Hepatocyte (in vitro differentiated cells): Measurements from ENCODE around the gene TMEM145. TPM values are rescaled to one million over a fixed set of nuclear protein-coding genes. Genes with fewer than 3 reads are reported as not detected.
A peak's percentile ranks its signal among the peaks of the same experiment; 100 is the strongest.

Experiments
- DNase-seq: peaks from one replicate; pipeline ENCODE4 v3.0.0-alpha.2; 2016; ENCODE audit warnings: low spot score
- H2AFZ ChIP-seq: fragments of 200-600 bp; sonication (generic); 2 replicates; pipeline ENCODE4 v1.6.0; 2016; ENCODE audit warnings: antibody characterized with exemption, mild to moderate bottlenecking
- H3K27ac ChIP-seq: fragments of 200-600 bp; sonication (generic); 2 replicates; pipeline ENCODE4 v1.5.1; 2016; ENCODE audit warnings: mild to moderate bottlenecking
- H3K27me3 ChIP-seq: fragments of 200-600 bp; sonication (generic); 2 replicates; pipeline ENCODE4 v1.6.1; 2016
- H3K36me3 ChIP-seq: fragments of 200-600 bp; sonication (generic); replicated peaks from 2 replicates; pipeline ENCODE4 v1.5.1; 2016; ENCODE audit warnings: low read depth; ENCODE audit not compliant: insufficient read depth
- H3K4me1 ChIP-seq: fragments of 200-600 bp; sonication (generic); 2 replicates; pipeline ENCODE4 v1.5.1; 2016; ENCODE audit warnings: mild to moderate bottlenecking, moderate library complexity; ENCODE audit not compliant: insufficient read depth
- H3K4me2 ChIP-seq: fragments of 200-600 bp; sonication (generic); 2 replicates; pipeline ENCODE4 v1.6.0; 2016
- H3K4me3 ChIP-seq: fragments of 200-600 bp; sonication (generic); 2 replicates; pipeline ENCODE4 v1.5.1; 2016; ENCODE audit warnings: mild to moderate bottlenecking
- H3K79me2 ChIP-seq: fragments of 200-600 bp; sonication (generic); 2 replicates; pipeline ENCODE4 v1.6.0; 2017; ENCODE audit warnings: mild to moderate bottlenecking
- H3K9me2 ChIP-seq: fragments of 200-600 bp; sonication (generic); replicated peaks from 2 replicates; pipeline ENCODE4 v1.6.0; 2017; ENCODE audit warnings: mild to moderate bottlenecking; ENCODE audit not compliant: insufficient read depth
- H3K9me3 ChIP-seq: fragments of 200-600 bp; sonication (generic); 2 replicates; pipeline ENCODE4 v1.5.1; 2016; ENCODE audit warnings: low read depth, mild to moderate bottlenecking
- H4K20me1 ChIP-seq: fragments of 200-600 bp; sonication (generic); 2 replicates; pipeline ENCODE4 v1.6.0; 2016; ENCODE audit warnings: mild to moderate bottlenecking; ENCODE audit not compliant: insufficient read depth, poor library complexity, severe bottlenecking
- EZH2 ChIP-seq: fragments of 200-600 bp; sonication (generic); IDR thresholded peaks from 2 replicates; pipeline ENCODE4 v1.6.1; 2016; ENCODE audit warnings: antibody characterized with exemption, mild to moderate bottlenecking, borderline replicate concordance
- EZH2phosphoT487 ChIP-seq: fragments of 200-600 bp; sonication (generic); IDR thresholded peaks from one replicate; pipeline ENCODE4 v1.6.1; 2018; ENCODE audit warnings: antibody characterized with exemption, mild to moderate bottlenecking, low read depth, moderate library complexity; ENCODE audit not compliant: unreplicated experiment, severe bottlenecking
- WGBS: methylation state at CpG from one replicate; pipeline ENCODE4 v1.1.6; 2016; ENCODE audit warnings: low lambda C conversion rate; ENCODE audit errors: missing lambda C conversion rate; 5-methylcytosine and 5-hydroxymethylcytosine counted together
- polyA plus RNA-seq: library from polyadenylated mRNA; unstranded; fragments of >200 nt; fragmentation: Nextera tagmentation; extraction: Ambion mirVana; gene quantifications from 2 replicates; pipeline ENCODE4 v1.2.1, GENCODE V29; 2016
- total RNA-seq: library from RNA; depleted of rRNA; stranded (reverse); fragments of >200 nt; gene quantifications from 2 replicates; pipeline ENCODE4 v1.2.3, GENCODE V29; 2014
- TF ChIP-seq, protein P1 (sequence below): fragments of 200-600 bp; sonication (generic); IDR thresholded peaks from 2 replicates; pipeline ENCODE4 v1.5.1; 2016; ENCODE audit warnings: antibody characterized with exemption, mild to moderate bottlenecking; ENCODE audit not compliant: poor library complexity

TMEM145 gene
- total and polyA plus RNA-seq, 2 experiments from 2014 or later: 0.40 TPM; not detected in 1

DNA sequence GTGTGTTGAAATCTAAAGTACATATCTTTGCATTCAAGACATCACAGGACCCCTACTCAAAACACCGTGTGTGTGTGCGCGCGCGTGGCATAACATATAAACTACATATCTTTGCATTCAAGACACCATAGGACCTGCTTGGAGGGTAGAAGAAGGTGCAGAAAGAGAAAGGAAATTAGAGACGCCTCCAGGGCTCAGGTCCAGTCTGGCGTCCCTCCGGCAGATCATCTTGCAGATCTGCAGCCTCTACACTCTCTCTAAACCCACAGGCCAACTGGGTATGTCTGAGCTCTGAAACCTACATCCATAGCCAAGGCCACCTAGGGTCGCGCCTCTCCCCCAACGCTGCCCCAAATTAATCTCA lies 10.0 kb upstream of the TMEM145 start:
- peaks cover 21% of the 10 kb centered on the region for H3K79me2 ChIP-seq
- no peaks in the 10 kb centered on the region for H3K36me3 ChIP-seq
- no peaks in the 10 kb centered on the region for H3K9me3 ChIP-seq
- no peaks in the 10 kb centered on the region for H4K20me1 ChIP-seq
- H3K27me3 ChIP-seq: no peaks in the 10 kb centered on the region
- peak overlapping the region; percentile 97 for H3K4me2 ChIP-seq
- TF ChIP-seq, protein P1, sequence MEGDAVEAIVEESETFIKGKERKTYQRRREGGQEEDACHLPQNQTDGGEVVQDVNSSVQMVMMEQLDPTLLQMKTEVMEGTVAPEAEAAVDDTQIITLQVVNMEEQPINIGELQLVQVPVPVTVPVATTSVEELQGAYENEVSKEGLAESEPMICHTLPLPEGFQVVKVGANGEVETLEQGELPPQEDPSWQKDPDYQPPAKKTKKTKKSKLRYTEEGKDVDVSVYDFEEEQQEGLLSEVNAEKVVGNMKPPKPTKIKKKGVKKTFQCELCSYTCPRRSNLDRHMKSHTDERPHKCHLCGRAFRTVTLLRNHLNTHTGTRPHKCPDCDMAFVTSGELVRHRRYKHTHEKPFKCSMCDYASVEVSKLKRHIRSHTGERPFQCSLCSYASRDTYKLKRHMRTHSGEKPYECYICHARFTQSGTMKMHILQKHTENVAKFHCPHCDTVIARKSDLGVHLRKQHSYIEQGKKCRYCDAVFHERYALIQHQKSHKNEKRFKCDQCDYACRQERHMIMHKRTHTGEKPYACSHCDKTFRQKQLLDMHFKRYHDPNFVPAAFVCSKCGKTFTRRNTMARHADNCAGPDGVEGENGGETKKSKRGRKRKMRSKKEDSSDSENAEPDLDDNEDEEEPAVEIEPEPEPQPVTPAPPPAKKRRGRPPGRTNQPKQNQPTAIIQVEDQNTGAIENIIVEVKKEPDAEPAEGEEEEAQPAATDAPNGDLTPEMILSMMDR: no peak
- no peak for TF ChIP-seq EZH2
- no peak for TF ChIP-seq EZH2phosphoT487
- peak overlapping the region; percentile 66 for H2AFZ ChIP-seq
- no peak overlapping the region for H3K4me3 ChIP-seq
- 71% methylated on average over 11 of the region's 11 CpGs for WGBS
- no peaks in the 10 kb centered on the region for H3K9me2 ChIP-seq
- H3K27ac ChIP-seq: peak overlapping the region; percentile 59
- H3K4me1 ChIP-seq: peaks cover 9% of the 10 kb centered on the region
- no peak for DNase-seq

DNA sequence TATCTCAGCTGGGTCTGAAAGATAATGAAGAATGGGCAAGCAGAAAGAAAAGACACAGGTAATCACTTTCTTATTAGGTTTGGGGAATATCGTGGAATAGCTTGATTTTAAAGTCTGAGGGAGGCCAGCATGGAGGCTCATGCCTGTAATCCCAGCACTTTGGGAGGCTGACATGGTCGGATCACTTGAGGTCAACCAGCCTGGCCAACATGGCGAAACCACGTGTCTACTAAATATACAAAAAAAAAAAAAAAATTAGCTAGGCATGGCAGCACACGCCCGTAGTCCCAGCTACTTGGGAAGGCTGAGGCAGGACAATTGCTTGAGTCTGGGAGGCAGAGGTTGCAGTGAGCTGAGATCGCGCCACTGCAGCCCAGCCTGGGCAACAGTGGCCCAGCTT lies 9.2 kb upstream of the TMEM145 start:
- WGBS: 94% methylated on average over 8 of the region's 8 CpGs
- H3K9me2 ChIP-seq: no peaks in the 10 kb centered on the region
- no peaks in the 10 kb centered on the region for H4K20me1 ChIP-seq
- H3K27me3 ChIP-seq: no peaks in the 10 kb centered on the region
- no peak overlapping the region for H3K27ac ChIP-seq
- H2AFZ ChIP-seq: no peak overlapping the region
- no peaks in the 10 kb centered on the region for H3K36me3 ChIP-seq
- H3K79me2 ChIP-seq: peaks cover 21% of the 10 kb centered on the region
- DNase-seq: no peak
- TF ChIP-seq, protein P1: no peak
- no peak for TF ChIP-seq EZH2
- TF ChIP-seq EZH2phosphoT487: no peak
- H3K4me1 ChIP-seq: peaks cover 9% of the 10 kb centered on the region
- no peak overlapping the region for H3K4me3 ChIP-seq
- no peak overlapping the region for H3K4me2 ChIP-seq
- no peaks in the 10 kb centered on the region for H3K9me3 ChIP-seq

DNA sequence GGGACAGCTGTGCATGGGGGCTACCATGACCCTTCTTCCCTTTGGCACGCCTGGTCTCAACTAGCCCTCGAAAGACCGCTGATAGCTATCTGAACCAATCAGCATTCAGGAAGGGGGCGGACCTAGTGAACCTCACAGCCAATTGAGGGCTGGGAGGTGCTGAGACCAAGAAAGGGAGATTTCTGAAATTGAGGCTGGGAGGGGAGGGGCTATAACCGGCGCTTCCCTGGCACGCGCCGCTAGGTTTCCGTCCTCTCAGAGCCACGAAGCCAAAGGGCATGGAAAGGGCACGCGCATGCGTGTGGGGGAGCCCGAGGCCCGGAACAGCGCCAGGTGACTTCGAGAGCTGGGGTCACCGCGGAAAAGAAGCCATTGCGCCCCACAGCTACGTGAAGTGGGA lies 6.5 kb upstream of the TMEM145 start:
- WGBS: 96% methylated on average over 22 of the region's 22 CpGs
- H3K4me3 ChIP-seq: no peak overlapping the region
- TF ChIP-seq EZH2: no peak
- TF ChIP-seq EZH2phosphoT487: no peak
- TF ChIP-seq, protein P1: no peak
- no peaks in the 10 kb centered on the region for H3K36me3 ChIP-seq
- H3K4me1 ChIP-seq: peaks cover 4% of the 10 kb centered on the region
- H3K79me2 ChIP-seq: peaks cover 1% of the 10 kb centered on the region
- H4K20me1 ChIP-seq: no peaks in the 10 kb centered on the region
- no peaks in the 10 kb centered on the region for H3K9me3 ChIP-seq
- no peaks in the 10 kb centered on the region for H3K27me3 ChIP-seq
- no peak overlapping the region for H2AFZ ChIP-seq
- H3K4me2 ChIP-seq: no peak overlapping the region
- no peak for DNase-seq
- H3K9me2 ChIP-seq: no peaks in the 10 kb centered on the region
- H3K27ac ChIP-seq: no peak overlapping the region

DNA sequence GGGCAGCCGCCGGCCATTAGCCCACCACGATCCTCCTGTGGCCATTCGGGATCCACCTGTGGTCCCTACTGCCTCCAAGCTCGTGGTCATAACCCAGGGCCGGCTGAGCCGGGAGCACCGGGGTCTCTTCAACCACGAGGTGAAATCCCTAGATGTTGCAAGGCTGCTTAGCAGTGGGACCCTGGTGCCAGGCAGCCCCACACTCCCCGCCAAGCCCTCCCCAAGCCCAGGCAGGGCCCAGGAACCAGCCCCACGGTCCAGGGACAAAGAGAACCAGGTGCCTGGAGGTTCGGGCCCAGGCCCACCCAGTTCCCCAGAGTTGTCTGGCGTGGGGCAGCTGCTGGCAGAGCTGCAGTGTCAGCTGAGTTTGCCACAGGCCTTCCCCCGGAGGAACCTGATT lies 3.4 kb upstream of the TMEM145 start:
- Histone ChIP-seq H3K9me3 (no peaks in the 10 kb centered on the region), H3K4me1 (no peaks in the 10 kb centered on the region), H3K4me2 (no peak overlapping the region), H3K27me3 (peaks cover 18% of the 10 kb centered on the region), H3K79me2 (no peaks in the 10 kb centered on the region), H3K36me3 (no peaks in the 10 kb centered on the region), H2AFZ (no peak overlapping the region), H3K4me3 (no peak overlapping the region), H4K20me1 (no peaks in the 10 kb centered on the region), H3K9me2 (no peaks in the 10 kb centered on the region), H3K27ac (no peak overlapping the region)
- 92% methylated on average over 14 of the region's 14 CpGs for WGBS
- no peak for TF ChIP-seq EZH2
- TF ChIP-seq, protein P1: no peak
- TF ChIP-seq EZH2phosphoT487: no peak
- DNase-seq: no peak
